GM12874 (cell line): ENCODE measurements around the gene RAD9B.

Experiments used
- TF ChIP-seq, protein P1 (sequence below): IDR thresholded peaks from 2 replicates; pipeline ENCODE4 v1.5.1; 2011; ENCODE audit warnings: low read depth, mild to moderate bottlenecking, control low read depth, low read length, moderate library complexity; ENCODE audit not compliant: insufficient read depth

RAD9B gene

GRCh38 chr12:110543965-110544364 is 41.8 kb downstream of the RAD9B start:
- TF ChIP-seq, protein P1, sequence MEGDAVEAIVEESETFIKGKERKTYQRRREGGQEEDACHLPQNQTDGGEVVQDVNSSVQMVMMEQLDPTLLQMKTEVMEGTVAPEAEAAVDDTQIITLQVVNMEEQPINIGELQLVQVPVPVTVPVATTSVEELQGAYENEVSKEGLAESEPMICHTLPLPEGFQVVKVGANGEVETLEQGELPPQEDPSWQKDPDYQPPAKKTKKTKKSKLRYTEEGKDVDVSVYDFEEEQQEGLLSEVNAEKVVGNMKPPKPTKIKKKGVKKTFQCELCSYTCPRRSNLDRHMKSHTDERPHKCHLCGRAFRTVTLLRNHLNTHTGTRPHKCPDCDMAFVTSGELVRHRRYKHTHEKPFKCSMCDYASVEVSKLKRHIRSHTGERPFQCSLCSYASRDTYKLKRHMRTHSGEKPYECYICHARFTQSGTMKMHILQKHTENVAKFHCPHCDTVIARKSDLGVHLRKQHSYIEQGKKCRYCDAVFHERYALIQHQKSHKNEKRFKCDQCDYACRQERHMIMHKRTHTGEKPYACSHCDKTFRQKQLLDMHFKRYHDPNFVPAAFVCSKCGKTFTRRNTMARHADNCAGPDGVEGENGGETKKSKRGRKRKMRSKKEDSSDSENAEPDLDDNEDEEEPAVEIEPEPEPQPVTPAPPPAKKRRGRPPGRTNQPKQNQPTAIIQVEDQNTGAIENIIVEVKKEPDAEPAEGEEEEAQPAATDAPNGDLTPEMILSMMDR = no peak

GRCh38 chr12:110545812-110546211 is 43.7 kb downstream of the RAD9B start:
- TF ChIP-seq, protein P1 = no peak

DNA sequence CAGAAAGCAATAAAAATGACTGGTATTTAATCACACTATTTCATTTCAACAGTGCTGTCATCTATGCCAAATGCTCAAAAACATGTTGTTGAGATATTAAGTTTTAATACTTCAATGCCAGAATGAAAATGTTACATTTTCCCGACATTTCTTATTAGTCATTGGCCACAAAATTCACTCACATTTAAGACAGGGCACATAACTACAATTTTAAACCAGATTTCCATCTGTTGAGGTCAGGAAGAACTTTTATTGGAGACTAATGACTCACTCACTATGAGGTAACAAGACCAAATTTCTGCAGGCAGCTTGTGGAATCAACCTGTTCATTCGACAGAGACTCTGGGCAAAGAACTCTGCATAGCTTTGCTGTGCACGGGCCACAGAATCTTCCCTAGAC is 44.2 kb downstream of the RAD9B start:
- TF ChIP-seq, protein P1 = no peak

DNA sequence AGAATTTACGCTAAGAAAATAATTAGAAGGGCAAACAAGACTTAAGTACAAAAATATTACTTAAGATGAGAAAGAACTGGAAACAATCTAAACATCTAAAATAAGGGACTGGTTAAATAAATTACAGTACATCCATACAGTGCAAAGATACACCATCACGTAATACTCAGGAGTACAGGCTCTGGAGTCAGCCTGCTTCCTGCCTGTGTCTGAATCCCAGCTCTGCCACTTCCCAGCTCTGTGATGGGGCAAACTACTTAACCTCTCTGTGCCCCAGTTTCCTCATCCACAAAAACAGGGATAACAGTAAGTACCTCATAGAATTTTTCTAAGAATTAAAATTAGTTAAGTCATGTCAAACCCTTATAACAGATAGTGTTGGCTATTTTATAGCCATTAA is 45.0 kb downstream of the RAD9B start:
- TF ChIP-seq, protein P1 = no peak

DNA sequence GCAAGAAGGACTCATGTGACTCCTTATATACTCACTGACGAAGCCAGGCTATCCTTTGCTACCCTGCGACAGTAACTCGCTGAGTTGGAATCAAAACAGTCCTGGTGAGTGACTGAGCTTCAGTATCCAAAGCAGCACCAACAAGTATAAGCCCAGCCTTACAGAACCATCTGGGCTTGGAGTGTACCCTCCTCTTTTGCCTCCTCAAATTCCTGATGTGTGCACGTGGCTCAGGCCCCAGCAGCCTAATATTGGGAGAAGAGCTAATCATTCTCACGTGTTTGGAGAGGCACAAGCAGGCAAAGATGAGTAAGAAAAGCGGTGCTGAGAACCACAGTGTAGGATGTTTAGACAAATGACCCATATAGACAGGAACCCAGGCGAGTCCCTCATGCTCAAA is 46.5 kb downstream of the RAD9B start:
- TF ChIP-seq, protein P1 = no peak

DNA sequence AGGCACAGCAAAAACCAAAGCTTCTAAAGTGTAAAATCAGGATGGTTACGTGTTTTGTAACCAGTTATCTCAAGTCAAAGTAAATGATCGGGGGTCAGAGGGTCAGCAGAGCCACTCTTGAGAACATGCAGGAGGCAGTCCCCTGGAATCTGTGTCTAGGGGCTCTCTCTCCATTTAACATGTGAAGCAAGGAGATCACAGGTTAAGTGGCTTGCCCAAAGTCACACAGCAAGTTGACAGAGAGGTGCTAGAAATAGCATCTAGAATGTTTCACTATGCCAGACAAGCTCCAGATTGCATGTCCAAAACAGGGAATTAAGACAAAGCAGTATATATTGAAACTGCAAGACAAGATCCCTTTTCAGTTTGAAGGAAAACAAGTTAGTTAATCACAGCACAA is 47.6 kb downstream of the RAD9B start:
- TF ChIP-seq, protein P1 = no peak

- TF ChIP-seq, protein P1 = no peak
Measured at GRCh38 chr12:110550981-110551380, 48.9 kb downstream of the RAD9B start.
